A673 (cell line): ENCODE measurements around the gene CYP21A2. TPM values are rescaled to one million over a fixed set of nuclear protein-coding genes. Genes with fewer than 3 reads are reported as not detected.

Source experiments
- BruUV-seq: library from RNA; stranded (reverse); fragments of 400-500 nt; replicated peaks from 2 replicates; lab custom pipeline; 2021; lab: Mats Ljungman, UMichigan
- CTCF ChIA-PET: fragments of 300-600 bp; sonication (Branson Sonifier 250); formaldehyde crosslinking; loops from one replicate; lab custom pipeline; 2022; ENCODE audit warnings: antibody characterized with exemption; lab: Charles Lee
- POLR2A ChIA-PET: fragments of 300-600 bp; sonication (Branson Sonifier 250); formaldehyde crosslinking; loops from one replicate; lab custom pipeline; 2022; ENCODE audit warnings: antibody characterized with exemption; ENCODE audit not compliant: low non-redundant PET; lab: Charles Lee
- DNase-seq: peaks from one replicate; pipeline ENCODE4 v3.0.0-alpha.2; 2015; ENCODE audit warnings: low spot score
- H3K27ac ChIP-seq: fragments of 200-600 bp; sonication (generic); 2 replicates; pipeline ENCODE4 v1.5.1; 2016; ENCODE audit warnings: mixed run types, low read depth, mild to moderate bottlenecking, mixed read lengths, antibody characterized with exemption, low read length; ENCODE audit not compliant: poor library complexity, severe bottlenecking
- H3K27me3 ChIP-seq: fragments of 200-600 bp; sonication (generic); replicated peaks from 2 replicates; pipeline ENCODE4 v1.6.1; 2017; ENCODE audit warnings: mixed run types, low read depth, mild to moderate bottlenecking, mixed read lengths, antibody characterized with exemption, low read length; ENCODE audit not compliant: insufficient read depth, poor library complexity
- H3K36me3 ChIP-seq: fragments of 200-600 bp; sonication (generic); 2 replicates; pipeline ENCODE4 v1.6.1; 2016; ENCODE audit warnings: mixed run types, mild to moderate bottlenecking, mixed read lengths, antibody characterized with exemption, low read length; ENCODE audit not compliant: insufficient read depth, poor library complexity, severe bottlenecking
- H3K4me1 ChIP-seq: fragments of 200-600 bp; sonication (generic); 2 replicates; pipeline ENCODE4 v1.6.1; 2017; ENCODE audit warnings: mixed run types, mild to moderate bottlenecking, mixed read lengths, antibody characterized with exemption, low read length; ENCODE audit not compliant: insufficient read depth, poor library complexity, severe bottlenecking
- H3K4me3 ChIP-seq: fragments of 200-600 bp; sonication (generic); 2 replicates; pipeline ENCODE4 v1.5.1; 2016; ENCODE audit warnings: low read depth, mixed run types, mild to moderate bottlenecking, mixed read lengths, low read length; ENCODE audit not compliant: poor library complexity, severe bottlenecking
- H3K9me3 ChIP-seq: fragments of 200-600 bp; sonication (generic); 2 replicates; pipeline ENCODE4 v1.6.1; 2016; ENCODE audit warnings: mixed run types, low read depth, mild to moderate bottlenecking, mixed read lengths, antibody characterized with exemption, low read length; ENCODE audit not compliant: poor library complexity, severe bottlenecking
- CTCF ChIP-seq: fragments of 300-800, 200-600 bp; sonication (generic); conservative IDR thresholded peaks from 2 replicates; pipeline ENCODE4 v1.5.1; 2017; ENCODE audit warnings: low read depth, mild to moderate bottlenecking, antibody characterized with exemption, low read length, moderate library complexity, mixed read lengths
- EZH2 ChIP-seq: fragments of 200-600 bp; sonication (generic); IDR thresholded peaks from 2 replicates; pipeline ENCODE4 v1.6.1; 2017; ENCODE audit warnings: borderline replicate concordance, low read depth, mild to moderate bottlenecking, mixed read lengths, antibody characterized with exemption, low read length; ENCODE audit not compliant: poor library complexity, severe bottlenecking
- intact Hi-C: fragments of 100-400 bp; cut with micrococcal nuclease; formaldehyde crosslinking; loops from one replicate; pipeline ENCODE4 v1.10.0; 2022; ENCODE audit not compliant: unreplicated experiment
- total RNA-seq: library from RNA; stranded (reverse); gene quantifications from 2 replicates; pipeline ENCODE4 v1.2.3, GENCODE V29; 2021

Gene CYP21A2
- total RNA-seq, 1 experiment from 2014 or later, result 0.15 TPM

GRCh38 chr6:32082935-32083334 is 44.7 kb downstream of the CYP21A2 start:
- Histone ChIP-seq H3K27me3 (peaks cover 7% of the 10 kb centered on the region), H3K4me3 (no peak overlapping the region), H3K4me1 (no peaks in the 10 kb centered on the region), H3K9me3 (no peaks in the 10 kb centered on the region), H3K36me3 (no peaks in the 10 kb centered on the region), H3K27ac (no peak overlapping the region)
- DNase-seq, result no peak
- intact Hi-C loops, result no loop called here
- no peak for TF ChIP-seq EZH2
- no peak for TF ChIP-seq CTCF
- POLR2A ChIA-PET, result no interaction called here
- no TSS peak for BruUV-seq
- CTCF ChIA-PET, result no interaction called here

DNA sequence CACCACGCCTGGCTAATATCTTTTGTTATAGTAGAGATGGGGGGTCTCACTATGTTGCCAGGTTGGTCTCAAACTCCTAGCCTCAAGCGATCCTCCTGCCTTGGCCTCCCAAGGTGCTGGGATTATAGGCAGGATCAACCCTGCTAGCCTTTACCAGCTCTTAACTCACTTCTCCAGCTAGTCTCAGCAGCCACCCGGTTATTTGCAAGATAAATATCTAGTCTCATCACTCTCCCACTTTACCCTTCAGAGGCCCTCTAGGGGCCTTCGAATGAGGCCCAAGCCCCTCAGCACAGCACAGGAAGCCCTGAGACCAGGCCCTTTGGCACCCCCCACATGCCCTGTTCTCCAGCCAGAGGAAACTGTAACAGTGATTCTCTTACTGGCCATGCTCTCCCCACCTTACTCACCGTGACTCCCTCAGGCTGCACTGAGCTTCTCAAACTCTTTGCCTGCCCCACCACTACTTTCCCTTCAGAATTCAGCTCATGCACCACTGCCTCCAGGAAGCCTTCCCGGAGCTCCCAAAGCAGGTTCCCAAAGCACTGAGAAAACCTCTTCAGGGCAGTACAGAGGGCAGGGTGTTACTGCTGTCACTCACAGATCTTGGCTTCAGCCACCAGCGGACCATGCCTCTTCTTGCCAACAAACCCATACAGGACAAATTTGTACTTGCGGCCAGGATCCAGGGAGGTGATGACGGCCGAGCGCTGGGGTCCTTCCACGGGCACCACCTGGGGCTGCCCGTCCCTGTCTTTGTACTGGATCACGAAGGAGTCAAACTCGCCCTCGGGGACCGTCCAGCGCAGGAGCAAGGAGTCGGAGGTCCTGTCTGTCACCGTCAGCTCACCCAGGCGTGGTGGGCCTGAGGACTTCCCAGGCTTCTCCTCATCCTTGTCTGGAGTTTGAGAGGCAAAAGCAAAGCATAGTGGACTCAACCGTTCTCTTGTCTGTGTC is 45.9 kb downstream of the CYP21A2 start:
- CTCF ChIA-PET, result no interaction called here
- no TSS peak for BruUV-seq
- TF ChIP-seq EZH2 (no peak), CTCF (no peak)
- Histone ChIP-seq H3K4me1 (no peaks in the 10 kb centered on the region), H3K9me3 (no peaks in the 10 kb centered on the region), H3K27me3 (peaks cover 7% of the 10 kb centered on the region), H3K36me3 (no peaks in the 10 kb centered on the region), H3K4me3 (no peak overlapping the region), H3K27ac (no peak overlapping the region)
- intact Hi-C loops, result no loop called here
- POLR2A ChIA-PET, result no interaction called here
- no peak for DNase-seq

DNA sequence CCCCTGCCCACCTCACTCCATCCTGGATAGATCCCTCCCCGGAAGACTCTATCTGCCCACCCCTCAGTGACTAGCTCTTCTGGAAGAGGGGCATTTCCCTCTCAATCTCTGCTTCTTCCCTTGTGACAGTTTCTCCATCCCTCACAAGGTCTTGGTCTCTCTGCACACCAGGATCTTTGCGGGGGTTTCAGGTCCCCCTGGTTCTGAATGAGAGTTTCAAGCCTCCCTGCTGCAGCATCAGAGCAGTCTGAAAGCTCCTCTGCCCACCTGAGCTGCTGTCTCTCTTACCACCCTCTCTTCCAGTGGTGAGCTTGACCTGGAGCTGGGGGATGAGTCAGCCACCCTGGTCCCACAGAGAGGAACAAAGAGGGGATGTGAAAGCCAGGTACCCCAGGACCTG is 46.6 kb downstream of the CYP21A2 start:
- Histone ChIP-seq H3K4me3 (no peak overlapping the region), H3K4me1 (no peaks in the 10 kb centered on the region), H3K27ac (no peak overlapping the region), H3K9me3 (no peaks in the 10 kb centered on the region), H3K27me3 (peaks cover 7% of the 10 kb centered on the region), H3K36me3 (no peaks in the 10 kb centered on the region)
- no TSS peak for BruUV-seq
- ChIA-PET CTCF (no interaction called here), POLR2A (interaction anchor here (0.6 kb wide), 1 partner anchor 244 kb away, joined by 4 read pairs; no protein-coding TSS in a partner anchor)
- TF ChIP-seq EZH2 (no peak), CTCF (no peak)
- DNase-seq, result no peak
- intact Hi-C loops, result no loop called here
